GM12878 (cell line): ENCODE results near the gene TBC1D32.

Source experiments
- NBN ChIP-seq: fragments of 450-650 bp; IDR thresholded peaks from 2 replicates; pipeline ENCODE4 v1.6.1; 2016
- POLR2AphosphoS5 ChIP-seq: IDR thresholded peaks from 2 replicates; pipeline ENCODE4 v1.6.1; 2011; ENCODE audit warnings: mild to moderate bottlenecking, low read length, inconsistent platforms
- RFX5 ChIP-seq: IDR thresholded peaks from 2 replicates; pipeline ENCODE4 v1.6.1; 2011; ENCODE audit warnings: low read depth, low read length, improper control_type of control experiment
- SMC3 ChIP-seq: IDR thresholded peaks from 2 replicates; pipeline ENCODE4 v1.6.1; 2011; ENCODE audit warnings: low read length, improper control_type of control experiment, borderline replicate concordance
- TAF1 ChIP-seq: IDR thresholded peaks from 2 replicates; pipeline ENCODE4 v1.6.1; 2011; ENCODE audit warnings: mild to moderate bottlenecking, low read depth, low read length, borderline replicate concordance
- TF ChIP-seq, protein P1 (sequence below), 3 experiments: IDR thresholded peaks in 2 of 3; conservative IDR thresholded peaks in 1 of 3; 2 replicates each; pipeline ENCODE4 v1.5.1; 2011; ENCODE audit warnings: low read depth in 3 of 3, low read length in 3 of 3, mild to moderate bottlenecking in 3 of 3, control low read depth in 2 of 3, moderate library complexity in 2 of 3, inconsistent platforms in 1 of 3, mixed read lengths in 1 of 3; ENCODE audit not compliant: control insufficient read depth in 2 of 3, insufficient read depth in 1 of 3; ENCODE audit errors: extremely low read depth in 1 of 3
- TF ChIP-seq, protein P2 (sequence below): IDR thresholded peaks from 2 replicates; pipeline ENCODE4 v1.6.1; 2012; ENCODE audit warnings: low read depth, low read length, improper control_type of control experiment

DNA sequence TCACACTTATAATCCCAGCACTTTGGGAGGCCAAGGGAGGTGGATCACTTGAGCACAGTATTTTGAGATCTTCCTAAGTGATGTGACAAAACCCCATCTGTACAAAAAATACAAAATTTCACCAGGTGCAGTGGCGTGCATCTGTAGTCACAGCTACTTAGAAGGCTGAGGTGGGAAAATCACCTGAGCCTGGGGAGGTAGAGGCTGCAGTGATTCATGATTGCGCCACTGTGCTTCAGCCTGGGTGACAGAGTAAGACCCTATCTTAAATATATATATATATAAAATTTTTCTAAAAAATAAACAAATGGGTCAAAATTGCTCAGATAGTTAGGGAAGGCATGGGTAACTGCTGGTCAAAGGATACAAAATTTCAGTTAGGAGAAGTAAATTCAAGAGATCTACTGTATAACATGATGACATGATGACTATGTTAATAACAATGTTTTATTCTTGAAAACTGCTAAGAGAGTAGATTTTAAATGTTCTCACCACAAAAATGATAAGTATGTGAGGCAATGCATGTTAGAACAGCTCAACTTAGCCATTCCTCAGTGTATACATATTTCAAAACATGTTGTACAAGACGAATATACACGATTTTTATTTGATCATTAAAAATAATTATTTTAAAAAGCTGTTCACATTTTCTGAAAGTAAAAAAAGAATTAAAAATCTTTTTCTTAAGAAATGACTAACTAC, 24.4 kb downstream of the TBC1D32 start:
- TF ChIP-seq POLR2AphosphoS5: no peak
- TF ChIP-seq, protein P1, sequence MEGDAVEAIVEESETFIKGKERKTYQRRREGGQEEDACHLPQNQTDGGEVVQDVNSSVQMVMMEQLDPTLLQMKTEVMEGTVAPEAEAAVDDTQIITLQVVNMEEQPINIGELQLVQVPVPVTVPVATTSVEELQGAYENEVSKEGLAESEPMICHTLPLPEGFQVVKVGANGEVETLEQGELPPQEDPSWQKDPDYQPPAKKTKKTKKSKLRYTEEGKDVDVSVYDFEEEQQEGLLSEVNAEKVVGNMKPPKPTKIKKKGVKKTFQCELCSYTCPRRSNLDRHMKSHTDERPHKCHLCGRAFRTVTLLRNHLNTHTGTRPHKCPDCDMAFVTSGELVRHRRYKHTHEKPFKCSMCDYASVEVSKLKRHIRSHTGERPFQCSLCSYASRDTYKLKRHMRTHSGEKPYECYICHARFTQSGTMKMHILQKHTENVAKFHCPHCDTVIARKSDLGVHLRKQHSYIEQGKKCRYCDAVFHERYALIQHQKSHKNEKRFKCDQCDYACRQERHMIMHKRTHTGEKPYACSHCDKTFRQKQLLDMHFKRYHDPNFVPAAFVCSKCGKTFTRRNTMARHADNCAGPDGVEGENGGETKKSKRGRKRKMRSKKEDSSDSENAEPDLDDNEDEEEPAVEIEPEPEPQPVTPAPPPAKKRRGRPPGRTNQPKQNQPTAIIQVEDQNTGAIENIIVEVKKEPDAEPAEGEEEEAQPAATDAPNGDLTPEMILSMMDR (IDR thresholded peaks at IDR 0.05 in 2 of 3, conservative IDR thresholded peaks at IDR 0.05 in 1 of 3; ENCODE audit: control insufficient read depth in 2 of 3, extremely low read depth in 1 of 3, insufficient read depth in 1 of 3, low read depth in 3 of 3, low read length in 3 of 3): no peak
- TF ChIP-seq RFX5: no peak
- TF ChIP-seq, protein P2, sequence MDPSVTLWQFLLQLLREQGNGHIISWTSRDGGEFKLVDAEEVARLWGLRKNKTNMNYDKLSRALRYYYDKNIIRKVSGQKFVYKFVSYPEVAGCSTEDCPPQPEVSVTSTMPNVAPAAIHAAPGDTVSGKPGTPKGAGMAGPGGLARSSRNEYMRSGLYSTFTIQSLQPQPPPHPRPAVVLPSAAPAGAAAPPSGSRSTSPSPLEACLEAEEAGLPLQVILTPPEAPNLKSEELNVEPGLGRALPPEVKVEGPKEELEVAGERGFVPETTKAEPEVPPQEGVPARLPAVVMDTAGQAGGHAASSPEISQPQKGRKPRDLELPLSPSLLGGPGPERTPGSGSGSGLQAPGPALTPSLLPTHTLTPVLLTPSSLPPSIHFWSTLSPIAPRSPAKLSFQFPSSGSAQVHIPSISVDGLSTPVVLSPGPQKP: no peak
- no peak for TF ChIP-seq SMC3
- no peak for TF ChIP-seq NBN
- TF ChIP-seq TAF1: no peak
